Cardiac fibroblast (primary cell): ENCODE results near the gene PTTG1IP.

ENCODE experiments used
- DNase-seq, 2 donors: peaks; one replicate each; pipeline versions ENCODE4 v3.0.0 to v3.0.0-alpha.2; 2010; ENCODE audit warnings: low read depth in 2 of 2
- H3K4me3 ChIP-seq, 2 donors: replicated peaks in 1 of 2; 1 replicate in 1 of 2; 2 replicates in 1 of 2; pipeline ENCODE4 v1.5.1; 2011; ENCODE audit warnings: low read depth in 2 of 2, low read length in 2 of 2, mild to moderate bottlenecking in 2 of 2, moderate library complexity in 1 of 2
- TF ChIP-seq, protein P1 (sequence below): IDR thresholded peaks from one replicate; pipeline ENCODE4 v1.5.1; 2011; ENCODE audit warnings: low read depth, mild to moderate bottlenecking, low read length, inconsistent platforms

Gene PTTG1IP

DNA sequence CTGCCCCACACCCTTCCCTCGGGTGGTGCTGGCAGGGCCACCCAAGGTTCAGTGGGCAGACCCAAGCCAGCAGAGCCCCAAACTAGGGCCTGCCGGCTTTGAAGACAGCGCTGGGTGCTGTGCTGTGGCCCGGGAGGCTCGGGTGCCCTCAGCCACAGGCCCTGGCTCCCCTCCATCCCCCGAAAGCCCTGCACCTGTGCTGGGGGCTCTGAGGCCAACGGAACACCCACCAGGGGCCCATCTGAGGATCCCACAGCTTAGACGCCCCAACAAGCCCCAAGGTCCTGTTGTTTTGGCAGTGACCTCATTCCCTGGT, 38.6 kb upstream of the PTTG1IP start:
- no peak for DNase-seq
- TF ChIP-seq, protein P1, sequence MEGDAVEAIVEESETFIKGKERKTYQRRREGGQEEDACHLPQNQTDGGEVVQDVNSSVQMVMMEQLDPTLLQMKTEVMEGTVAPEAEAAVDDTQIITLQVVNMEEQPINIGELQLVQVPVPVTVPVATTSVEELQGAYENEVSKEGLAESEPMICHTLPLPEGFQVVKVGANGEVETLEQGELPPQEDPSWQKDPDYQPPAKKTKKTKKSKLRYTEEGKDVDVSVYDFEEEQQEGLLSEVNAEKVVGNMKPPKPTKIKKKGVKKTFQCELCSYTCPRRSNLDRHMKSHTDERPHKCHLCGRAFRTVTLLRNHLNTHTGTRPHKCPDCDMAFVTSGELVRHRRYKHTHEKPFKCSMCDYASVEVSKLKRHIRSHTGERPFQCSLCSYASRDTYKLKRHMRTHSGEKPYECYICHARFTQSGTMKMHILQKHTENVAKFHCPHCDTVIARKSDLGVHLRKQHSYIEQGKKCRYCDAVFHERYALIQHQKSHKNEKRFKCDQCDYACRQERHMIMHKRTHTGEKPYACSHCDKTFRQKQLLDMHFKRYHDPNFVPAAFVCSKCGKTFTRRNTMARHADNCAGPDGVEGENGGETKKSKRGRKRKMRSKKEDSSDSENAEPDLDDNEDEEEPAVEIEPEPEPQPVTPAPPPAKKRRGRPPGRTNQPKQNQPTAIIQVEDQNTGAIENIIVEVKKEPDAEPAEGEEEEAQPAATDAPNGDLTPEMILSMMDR = no peak
- no peak overlapping the region for H3K4me3 ChIP-seq

DNA sequence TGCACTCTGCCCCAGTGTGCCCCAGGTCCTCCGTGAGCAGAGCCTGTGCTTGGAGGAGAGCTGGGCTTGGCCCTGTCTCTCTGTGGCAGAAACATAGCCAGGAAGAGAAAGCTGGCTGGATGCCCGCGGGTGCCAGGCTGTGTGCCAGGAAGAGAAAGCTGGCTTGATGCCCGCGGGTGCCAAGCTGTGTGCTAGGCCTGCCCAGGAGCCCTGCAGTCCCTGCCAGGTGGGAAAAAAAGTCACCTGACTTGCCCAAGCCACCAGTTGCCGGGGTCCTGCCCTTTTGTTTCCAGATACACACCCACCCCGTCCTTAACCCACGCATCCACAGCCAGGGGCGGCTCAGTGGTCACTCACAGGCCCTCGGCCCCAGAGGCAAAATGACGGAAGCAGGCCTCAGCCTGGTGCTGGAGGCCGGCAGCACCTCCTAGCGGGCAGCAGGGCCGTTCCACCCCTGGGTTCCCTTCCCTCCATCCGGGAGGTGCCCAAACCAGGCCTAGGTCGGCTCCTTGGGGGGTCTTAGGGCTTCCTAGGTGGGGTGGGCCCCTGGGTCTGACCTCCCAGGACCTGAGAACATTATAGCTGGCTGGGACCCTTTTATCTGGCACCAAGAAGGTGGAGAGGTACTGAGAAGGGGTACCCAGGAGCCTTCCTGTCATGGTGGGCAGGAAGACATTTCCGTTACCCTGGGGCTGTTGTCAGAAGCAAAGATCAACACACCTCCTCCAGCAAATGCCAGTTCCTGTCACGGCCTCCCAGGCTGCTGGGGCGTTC, 38.1 kb upstream of the PTTG1IP start:
- H3K4me3 ChIP-seq = no peak overlapping the region
- TF ChIP-seq, protein P1 = no peak
- no peak for DNase-seq

DNA sequence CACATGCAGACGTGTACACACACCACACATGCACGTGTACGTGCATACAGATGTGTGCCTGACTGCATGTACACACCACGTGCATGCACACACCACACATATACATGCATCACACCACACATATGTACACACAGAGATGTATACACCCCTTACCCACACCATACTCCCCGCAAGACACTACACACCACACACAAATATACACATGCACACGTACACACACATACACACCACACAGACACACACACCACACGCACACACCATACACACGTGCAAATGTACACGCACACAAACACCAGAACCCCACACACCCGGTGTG, 37.5 kb upstream of the PTTG1IP start:
- TF ChIP-seq, protein P1 = no peak
- H3K4me3 ChIP-seq = no peak overlapping the region
- DNase-seq = no peak

DNA sequence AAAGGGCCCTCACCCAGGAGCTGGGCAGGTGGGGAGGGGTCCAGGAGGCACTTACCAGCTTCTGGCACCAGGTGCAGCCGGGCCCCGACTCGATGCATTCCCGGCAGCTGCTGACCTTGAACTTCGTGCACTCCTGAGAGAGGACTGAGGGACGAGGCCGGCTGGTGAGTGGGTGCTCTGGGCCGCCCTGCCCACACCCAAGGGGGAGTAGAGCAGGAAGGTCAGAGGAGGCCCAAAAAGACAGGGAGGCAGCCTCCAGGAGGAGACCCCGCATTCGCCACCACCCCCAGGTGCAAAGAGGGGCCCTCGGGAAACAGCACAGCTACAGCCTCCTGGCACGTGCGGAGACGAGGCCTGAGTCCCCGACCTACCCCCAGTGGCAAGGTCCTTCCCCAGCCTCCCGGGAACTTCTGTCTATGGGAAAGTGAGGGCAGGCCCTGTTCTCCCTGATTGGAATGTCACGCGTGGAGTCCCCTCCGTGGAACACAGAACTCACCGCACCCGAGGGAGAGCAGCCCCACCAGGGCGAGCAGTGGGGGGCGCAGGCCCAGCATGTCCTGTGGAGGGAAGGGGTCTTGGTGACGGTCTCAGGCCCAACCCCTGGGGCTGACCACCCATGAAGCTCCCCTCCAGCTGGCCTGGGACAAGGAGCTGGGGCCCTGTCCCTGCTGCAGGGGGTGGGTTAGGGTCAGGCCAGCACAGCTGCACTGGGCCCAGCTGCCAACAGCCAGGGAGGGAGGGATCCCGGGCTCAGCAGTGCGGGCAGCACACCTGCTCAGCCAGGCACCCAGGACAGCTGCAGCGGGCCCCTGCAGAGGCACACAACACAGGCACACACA, 37.0 kb upstream of the PTTG1IP start:
- DNase-seq = no peak
- TF ChIP-seq, protein P1 = no peak
- H3K4me3 ChIP-seq = no peak overlapping the region

DNA sequence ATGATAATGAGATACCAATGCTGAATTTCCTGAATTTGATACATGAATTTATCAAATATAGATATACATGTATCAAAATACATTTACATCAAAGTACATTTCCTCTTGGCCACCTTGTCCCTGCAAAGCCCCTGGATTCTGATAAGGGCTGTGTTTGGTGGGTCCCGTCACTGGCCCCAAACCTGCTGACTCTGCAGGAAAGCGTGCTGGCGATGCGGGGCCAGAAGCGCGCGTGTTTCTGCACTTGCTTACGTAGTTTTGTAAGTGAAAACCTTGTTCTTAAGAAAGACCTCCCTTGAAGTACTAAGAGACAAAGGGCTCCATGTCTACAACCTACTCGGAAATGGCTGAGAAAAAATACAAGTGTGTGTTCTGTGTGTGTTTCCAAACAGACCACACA, 36.2 kb upstream of the PTTG1IP start:
- DNase-seq = no peak
- H3K4me3 ChIP-seq = no peak overlapping the region
- TF ChIP-seq, protein P1 = no peak

DNA sequence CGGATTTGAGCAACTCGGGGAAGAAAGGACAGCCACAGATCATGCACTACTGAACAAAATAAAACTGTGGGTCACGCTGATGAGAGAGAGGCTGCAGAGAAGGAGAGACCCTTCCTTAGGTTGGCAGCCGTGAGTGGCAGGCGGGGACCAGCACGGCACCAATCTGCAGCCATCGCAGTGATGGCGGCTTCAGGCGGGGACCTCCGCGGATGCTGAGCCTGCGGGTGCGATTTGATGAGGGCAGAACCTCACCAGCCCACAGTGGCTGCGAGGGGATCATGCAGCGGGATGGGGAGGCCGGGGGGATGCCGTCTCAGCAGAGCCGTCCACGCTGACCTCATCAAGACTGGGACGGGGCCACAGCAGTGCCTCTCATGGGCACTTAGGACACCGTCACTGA, 35.4 kb upstream of the PTTG1IP start:
- no peak overlapping the region for H3K4me3 ChIP-seq
- DNase-seq = no peak
- TF ChIP-seq, protein P1 = no peak
